Right forelimb (tissue), 1 donor: ENCODE data around the gene GAB2.

Experiments
- DNase-seq: peaks from one replicate; pipeline ENCODE4 v3.0.0-alpha.2; 2018

Gene GAB2

GRCh38 chr11:78426845-78427244 lies 9.2 kb upstream of the GAB2 start:
- no peak for DNase-seq

GRCh38 chr11:78425399-78426070 lies 7.9 kb upstream of the GAB2 start:
- no peak for DNase-seq

GRCh38 chr11:78424334-78425270 lies 7.0 kb upstream of the GAB2 start:
- DNase-seq: no peak

- no peak for DNase-seq
These were observed 5.6 kb upstream of the GAB2 start for GRCh38 chr11:78423241-78423640.

GRCh38 chr11:78420796-78421209 lies 3.2 kb upstream of the GAB2 start:
- DNase-seq: no peak

- DNase-seq: peak; percentile 76
These were observed 2.7 kb upstream of the GAB2 start for GRCh38 chr11:78420255-78420764.

GRCh38 chr11:78419327-78419726 lies 1.7 kb upstream of the GAB2 start:
- DNase-seq: no peak

GRCh38 chr11:78418584-78419211 lies 1.1 kb upstream of the GAB2 start:
- no peak for DNase-seq

GRCh38 chr11:78417888-78418583 lies 416 bp upstream of the GAB2 start:
- DNase-seq: peak; percentile 87

GRCh38 chr11:78416285-78417174 lies 1.1 kb downstream of the GAB2 start:
- DNase-seq: peak; percentile 84

- DNase-seq: no peak
These were observed 2.3 kb downstream of the GAB2 start for GRCh38 chr11:78415338-78415737.

- DNase-seq: no peak
These were observed 3.1 kb downstream of the GAB2 start for GRCh38 chr11:78414321-78415051.

- no peak for DNase-seq
These were observed 9.0 kb downstream of the GAB2 start for GRCh38 chr11:78408619-78409018.

- no peak for DNase-seq
These were observed 10.9 kb downstream of the GAB2 start for GRCh38 chr11:78406568-78407196.

- DNase-seq: no peak
These were observed 11.8 kb downstream of the GAB2 start for GRCh38 chr11:78405805-78406204.

GRCh38 chr11:78403781-78404180 lies 13.8 kb downstream of the GAB2 start:
- DNase-seq: no peak

- no peak for DNase-seq
These were observed 14.8 kb downstream of the GAB2 start for GRCh38 chr11:78402847-78403246.

- no peak for DNase-seq
These were observed 16.9 kb downstream of the GAB2 start for GRCh38 chr11:78400702-78401101.

GRCh38 chr11:78400116-78400515 lies 17.5 kb downstream of the GAB2 start:
- no peak for DNase-seq

- no peak for DNase-seq
These were observed 18.5 kb downstream of the GAB2 start for GRCh38 chr11:78399136-78399535.

GRCh38 chr11:78398715-78399114 lies 18.9 kb downstream of the GAB2 start:
- no peak for DNase-seq
